ENCODE measurements around the gene ANKRD44.

- TF ChIP-seq POLR2A (IDR thresholded peaks at IDR 0.05; ENCODE audit: extremely low read depth, insufficient read length) (no peak), CTCF (IDR thresholded peaks at IDR 0.05; ENCODE audit: low read depth, low read length) (no peak), MYC (IDR thresholded peaks at IDR 0.05; ENCODE audit: low read depth, low read length) (no peak), MAX (IDR thresholded peaks at IDR 0.05; ENCODE audit: low read depth, low read length) (no peak)
These were observed 207.2 kb downstream of the ANKRD44 start for GRCh38 chr2:197103363-197103762.

Measured in NB4 (cell line).